Astrocyte of the hippocampus (primary cell): ENCODE results near the gene WEE1.
"Not testable (repeated sequence)": the region's sequence is repeated elsewhere in the genome, so short reads cannot be mapped to it uniquely, and the experiment has no call there.

Source experiments
- DNase-seq: peaks from one replicate; pipeline ENCODE4 v3.0.0; 2011; ENCODE audit warnings: low read depth, low spot score

Gene WEE1

GRCh38 chr11:9596926-9597464, 23.5 kb downstream of the WEE1 start:
- no peak for DNase-seq

- DNase-seq, result no peak
Measured at GRCh38 chr11:9600166-9600565, 26.7 kb downstream of the WEE1 start.

DNA sequence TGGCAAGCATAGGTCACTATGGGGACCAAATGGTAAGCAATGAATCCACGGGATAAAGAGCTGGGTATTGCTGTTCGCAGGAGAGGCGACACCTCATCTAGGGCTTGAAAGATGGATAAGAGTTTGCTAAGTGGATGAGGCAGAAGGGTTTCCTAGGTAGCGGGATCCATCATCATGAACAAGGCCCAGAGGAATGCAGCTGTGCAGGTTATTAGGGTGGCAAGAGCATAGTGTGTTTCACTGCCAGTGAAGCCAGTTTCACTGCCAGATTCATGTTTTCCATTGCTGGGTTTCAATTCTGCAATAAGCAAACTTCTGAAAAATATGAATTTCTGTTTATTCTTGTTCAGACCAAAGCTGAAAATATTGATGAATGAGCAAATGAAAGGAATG, 27.2 kb downstream of the WEE1 start:
- DNase-seq, result no peak

- DNase-seq, result no peak
Measured at GRCh38 chr11:9601037-9601875, 27.8 kb downstream of the WEE1 start.

DNA sequence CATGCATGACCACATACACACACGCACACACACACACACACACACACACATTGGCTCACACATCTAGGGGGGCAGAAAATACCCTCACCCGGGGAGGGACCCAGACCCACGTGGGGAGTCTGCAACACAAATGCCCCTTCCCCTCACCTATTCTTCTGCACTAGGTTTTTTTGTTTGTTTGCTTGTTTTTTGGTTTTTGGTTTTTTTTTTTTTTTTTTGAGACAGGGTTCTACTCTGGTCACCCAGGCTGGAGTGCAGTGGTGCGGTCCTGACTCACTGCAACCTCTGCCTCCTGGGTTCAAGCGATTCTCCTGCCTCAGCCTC, 28.4 kb downstream of the WEE1 start:
- no peak for DNase-seq

DNA sequence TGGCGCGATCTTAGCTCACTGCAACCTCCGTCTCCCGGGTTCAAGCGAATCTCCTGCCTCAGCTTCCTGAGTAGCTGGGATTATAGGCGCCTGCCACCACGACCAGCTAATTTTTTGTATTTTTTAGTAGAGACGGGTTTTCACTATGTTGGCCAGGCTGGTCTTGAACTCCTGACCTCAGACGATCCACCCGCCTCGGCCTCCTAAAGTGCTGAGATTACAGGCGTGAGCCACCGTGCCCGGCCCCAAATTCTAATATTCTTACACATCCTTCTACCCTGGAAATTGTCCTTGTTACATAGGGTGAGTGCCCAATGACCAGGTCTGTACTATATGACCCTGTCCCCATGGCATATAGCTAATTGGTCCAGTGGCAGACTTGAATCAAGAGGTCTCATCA, 29.7 kb downstream of the WEE1 start:
- DNase-seq, result not testable (repeated sequence)

GRCh38 chr11:9604134-9604533, 30.7 kb downstream of the WEE1 start:
- DNase-seq, result peak; percentile 19

DNA sequence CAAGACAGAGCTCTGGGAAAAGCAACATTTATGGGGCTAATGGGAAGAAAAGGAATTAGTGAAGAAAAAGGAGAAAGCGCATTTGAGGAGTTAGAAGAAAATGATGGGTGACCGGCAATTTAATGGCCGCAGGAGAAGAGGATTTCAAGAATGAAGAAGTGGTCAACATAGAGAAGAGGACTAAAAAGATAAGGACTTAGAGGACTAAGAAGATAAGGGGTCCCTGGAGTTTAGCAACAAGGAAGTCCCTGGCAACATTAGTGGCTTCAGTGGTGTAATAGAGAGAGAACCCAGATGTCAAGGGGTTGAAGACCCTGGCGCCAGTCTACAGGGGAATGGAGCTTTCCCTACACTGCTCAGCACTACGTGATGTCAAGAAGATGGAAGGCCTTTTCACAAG, 32.3 kb downstream of the WEE1 start:
- no peak for DNase-seq

GRCh38 chr11:9606809-9607510, 33.5 kb downstream of the WEE1 start:
- no peak for DNase-seq

DNA sequence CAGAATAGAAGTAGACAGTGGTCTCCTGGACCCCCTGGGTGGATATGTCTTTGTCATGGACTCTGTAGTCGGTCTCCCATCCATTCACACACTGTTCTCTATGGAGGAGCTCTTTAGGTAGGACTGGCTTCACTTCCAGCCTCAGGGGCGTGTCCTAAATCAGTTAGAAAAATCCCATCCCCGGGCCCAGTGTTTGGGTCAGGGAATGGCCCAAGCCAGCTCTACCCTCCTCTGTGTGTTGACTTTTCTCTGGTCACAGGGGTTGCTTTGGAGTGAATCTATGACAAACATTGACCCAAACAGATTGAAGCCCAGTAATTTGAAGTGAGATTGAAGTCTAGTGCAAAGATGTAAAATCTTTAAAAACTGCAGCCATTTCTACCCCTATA, 34.0 kb downstream of the WEE1 start:
- no peak for DNase-seq

DNA sequence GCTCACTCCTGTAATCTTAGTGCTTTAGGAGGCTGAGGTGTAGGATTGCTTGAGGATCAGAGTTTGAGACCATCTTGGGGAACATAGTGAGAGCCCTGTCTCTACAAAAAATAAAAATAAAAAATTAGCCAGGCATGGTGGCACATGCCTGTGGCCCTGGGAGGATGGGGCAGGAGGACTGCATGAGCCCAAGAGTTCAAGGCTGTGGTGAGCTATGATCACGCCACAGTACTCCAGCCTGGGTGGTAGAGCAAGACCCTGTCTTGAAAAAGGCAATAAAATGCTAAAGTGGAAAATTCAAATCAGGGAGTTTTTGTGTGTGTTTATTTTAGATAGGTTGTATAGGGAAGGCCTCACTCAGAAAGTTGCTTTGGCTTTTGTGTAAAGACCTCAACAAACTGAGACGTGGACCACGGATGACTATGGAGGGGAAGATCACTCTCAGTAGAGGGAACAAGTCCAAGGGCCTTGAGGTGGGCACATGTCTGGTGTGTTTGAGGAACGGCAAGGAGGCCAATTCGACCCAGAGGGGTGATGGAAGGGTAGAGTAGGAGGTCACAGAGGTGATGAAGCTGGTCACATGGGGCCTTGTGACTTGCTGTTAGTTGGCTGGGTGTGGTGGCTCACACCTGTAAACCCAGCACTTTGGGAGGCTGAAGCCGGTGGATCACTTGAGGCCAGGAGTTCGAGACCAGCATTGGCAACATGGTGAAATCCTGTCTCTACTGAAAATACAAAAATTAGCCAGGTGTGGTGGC, 35.7 kb downstream of the WEE1 start:
- DNase-seq, result no peak

GRCh38 chr11:9609841-9610240, 36.4 kb downstream of the WEE1 start:
- no peak for DNase-seq

GRCh38 chr11:9613118-9613829, 39.8 kb downstream of the WEE1 start:
- DNase-seq, result peak; percentile 99

- peak; percentile 94 for DNase-seq
Measured at GRCh38 chr11:9613830-9614762, 40.6 kb downstream of the WEE1 start.

GRCh38 chr11:9615031-9615451, 41.6 kb downstream of the WEE1 start:
- DNase-seq, result peak; percentile 28

DNA sequence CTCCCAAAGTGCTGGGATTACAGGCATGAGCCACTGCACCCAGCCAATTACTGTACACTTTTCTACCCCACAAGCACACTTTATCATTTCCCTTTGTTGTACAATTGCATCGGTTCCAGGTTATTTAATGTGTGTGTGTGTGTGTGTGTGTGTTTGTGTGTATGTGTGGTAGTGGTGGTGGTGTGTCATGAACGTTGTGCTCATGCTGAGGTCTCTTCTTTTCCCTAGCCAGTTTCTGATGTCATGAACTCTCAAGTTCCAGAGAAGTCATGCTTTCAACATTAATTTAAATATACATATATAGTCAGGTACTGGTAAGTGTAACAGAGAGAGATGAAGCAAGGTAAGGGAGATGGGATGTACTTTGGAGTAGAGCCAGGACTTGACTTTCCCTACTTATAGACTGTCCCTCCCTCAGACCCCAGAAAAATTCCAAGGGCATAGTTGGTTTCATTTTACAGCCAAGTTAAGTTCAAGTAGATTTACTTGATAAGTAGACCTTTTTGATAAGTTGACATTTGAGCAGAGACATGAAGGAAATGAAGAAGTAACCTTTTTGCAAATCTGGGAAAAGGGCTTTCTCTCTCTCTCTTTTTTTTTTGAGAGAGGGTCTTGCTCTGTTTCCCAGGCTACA, 42.7 kb downstream of the WEE1 start:
- no peak for DNase-seq

GRCh38 chr11:9616858-9617257, 43.4 kb downstream of the WEE1 start:
- DNase-seq, result no peak

DNA sequence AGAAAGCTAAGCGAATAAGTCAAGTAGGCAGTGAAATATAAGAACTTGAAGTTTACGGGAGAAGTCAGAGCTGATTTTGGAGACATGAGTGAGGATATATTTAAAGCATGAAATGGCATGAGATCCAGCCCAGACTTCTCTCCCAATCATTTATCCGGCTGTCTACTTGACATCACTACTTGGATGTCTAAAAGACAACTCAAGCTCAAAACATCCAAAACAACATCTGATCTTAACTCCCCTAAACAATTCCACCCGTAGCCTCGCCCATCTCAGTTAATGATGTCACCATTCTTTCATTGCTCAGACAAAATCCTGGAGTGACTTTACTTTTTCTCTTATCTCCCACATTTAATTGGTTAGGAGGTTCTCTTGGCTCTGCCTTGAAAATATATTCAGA, 44.5 kb downstream of the WEE1 start:
- peak; percentile 43 for DNase-seq

DNA sequence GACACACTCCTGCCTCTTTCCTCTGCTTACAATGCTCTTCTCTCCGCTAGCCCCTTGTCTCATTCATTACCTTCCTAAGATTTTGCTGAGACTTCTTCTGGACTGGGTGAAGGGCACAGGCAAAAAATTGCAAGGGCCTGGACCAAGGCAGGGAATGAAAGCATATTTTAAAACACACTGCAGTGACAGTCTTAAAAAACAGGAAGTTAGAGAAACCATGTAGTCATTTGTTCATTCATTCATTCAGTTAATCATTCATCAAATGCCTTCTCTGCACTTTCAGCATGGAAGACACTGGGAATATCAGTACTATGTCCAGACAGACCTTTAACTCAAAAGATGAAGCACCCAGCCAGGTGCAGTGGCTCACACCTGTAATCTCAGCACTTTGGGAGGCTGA, 45.5 kb downstream of the WEE1 start:
- DNase-seq, result no peak

DNA sequence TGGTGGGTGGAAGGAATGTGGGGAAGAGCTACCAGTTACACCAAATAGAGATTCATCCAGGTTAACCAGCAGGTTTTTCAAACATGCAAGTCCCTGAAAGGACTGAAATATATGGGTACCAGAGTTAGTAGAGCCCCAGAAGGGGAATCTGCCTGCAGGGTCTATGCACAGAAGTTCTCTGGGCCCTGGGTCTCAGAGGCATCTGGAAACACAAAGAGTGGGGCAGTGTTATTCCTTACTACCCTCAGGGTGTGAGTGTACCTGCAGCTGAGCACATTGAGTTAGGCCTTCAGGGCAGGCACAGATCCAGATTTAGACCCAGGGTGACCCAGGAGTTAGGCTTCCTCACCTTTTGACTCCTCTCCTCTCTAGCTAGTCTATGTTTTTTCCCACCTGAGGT, 46.5 kb downstream of the WEE1 start:
- no peak for DNase-seq
